Heart left ventricle (tissue), 16 donors: ENCODE data around the gene NAPA. TPM values are rescaled to one million over a fixed set of nuclear protein-coding genes. Genes with fewer than 3 reads are reported as not detected.

Experiments used
- ATAC-seq, 4 donors: fragments of 200-7000 bp; cut with Tn5 transposase; one replicate each; pipeline ENCODE4 v1.9.1; 2020 to 2022; ENCODE audit warnings: moderate library complexity in 4 of 4, mild to moderate bottlenecking in 3 of 4, moderate number of reproducible peaks in 1 of 4
- DNase-seq, 5 donors: peaks; one replicate each; pipeline ENCODE4 v3.0.0-alpha.2; 2020
- H3K27ac ChIP-seq, 12 donors: fragments of 200-600 bp; sonication (generic) in 4 of 12; one replicate each; pipeline versions ENCODE4 v1.5.0 to v1.8.0; 2016 to 2022; ENCODE audit warnings: mild to moderate bottlenecking in 2 of 12
- H3K27me3 ChIP-seq, 9 donors: fragments of 200-600 bp; sonication (generic) in 2 of 9; one replicate each; pipeline versions ENCODE4 v1.5.1 to v1.8.0; 2016 to 2022; ENCODE audit warnings: mild to moderate bottlenecking in 3 of 9
- H3K36me3 ChIP-seq, 9 donors: fragments of 200-600 bp; sonication (generic) in 2 of 9; one replicate each; pipeline versions ENCODE4 v1.5.0 to v1.8.0; 2018 to 2022; ENCODE audit warnings: mild to moderate bottlenecking in 2 of 9
- H3K4me1 ChIP-seq, 12 donors: fragments of 200-600 bp; sonication (generic) in 4 of 12; one replicate each; pipeline versions ENCODE4 v1.5.0 to v1.8.0; 2016 to 2022; ENCODE audit warnings: mild to moderate bottlenecking in 3 of 12
- H3K4me3 ChIP-seq, 12 donors: fragments of 200-600 bp; sonication (generic) in 4 of 12; one replicate each; pipeline versions ENCODE4 v1.5.0 to v1.8.0; 2017 to 2022; ENCODE audit warnings: mild to moderate bottlenecking in 9 of 12, moderate library complexity in 4 of 12
- H3K9me3 ChIP-seq, 12 donors: fragments of 200-600 bp; sonication (generic) in 4 of 12; one replicate each; pipeline versions ENCODE4 v1.5.0 to v1.8.0; 2016 to 2022; ENCODE audit warnings: mild to moderate bottlenecking in 1 of 12
- POLR2A ChIP-seq, 2 donors: fragments of 450-650 bp; IDR thresholded peaks; one replicate each; pipeline ENCODE4 v1.6.1; 2017; ENCODE audit warnings: antibody characterized with exemption in 2 of 2, mild to moderate bottlenecking in 2 of 2, moderate library complexity in 2 of 2
- WGBS, 4 donors: extraction: QIAGEN DNeasy Blood & Tissue Kit in 2 of 4; methylation state at CpG; one replicate each; pipeline versions ENCODE4 v1.1.5 to v1.1.7; 2013 to 2018; 5-methylcytosine and 5-hydroxymethylcytosine counted together
- intact Hi-C, 10 donors: fragments of 100-400 bp; cut with DNase I; formaldehyde crosslinking; loops; one replicate each; pipeline versions ENCODE4 v1.11.1 to v1.14.2; 2022
- polyA plus RNA-seq, 2 donors: library from polyadenylated mRNA; stranded (reverse); fragments of 200-250 nt; gene quantifications; one replicate each; pipeline ENCODE4 v1.2.3, GENCODE V29; 2013
- total RNA-seq, 9 donors: library from RNA; depleted of rRNA in 2 of 9; stranded (reverse); fragments of >200 nt in 2 of 9; fragmentation: NEBNext Ultra II Directional in 3 of 9; extraction: Animal tissue kit (Norgen Biotek cat#: 25700) in 3 of 9; gene quantifications; one replicate each; pipeline versions ENCODE4 v1.1.0 to v1.2.4, GENCODE V29; 2016 to 2023
- TF ChIP-seq, protein P1 (sequence below), 12 donors: fragments of 200-600 bp; sonication (generic) in 4 of 12; IDR thresholded peaks; one replicate each; pipeline versions ENCODE4 v1.5.0 to v1.8.0; 2018 to 2022; ENCODE audit warnings: antibody characterized with exemption in 12 of 12, mild to moderate bottlenecking in 5 of 12
- donor health status: ischemic (EF 13 %, LVEDD 7.1; RV severe dilation, severe dysfunction).
- donor health status: healthy with polysubstance abuse.
- donor health status: DM: no; HTN: yes; CAD: no.
- donor health status: DM: no; HTN: no; CAD: no.
- donor health status: ischemic (EF 25% LVEDD 6.9; RV normal size, moderate dysfunction).
- donor health status: ischemic (EF 25% LVEDD 5.7; RV mildly dilated, moderate dysfunction).
- donor health status: healthy.
- donor health status: DM: yes; HTN: yes; CAD: no.
- donor health status: ischemic (EF 35%, LVEDD 5.7; RV mildly dilated, moderate dysfunction).
- donor health status: nonischemic (EF 11% LVEDD 7.7; RV severe dilation, severe dysfunction).
- donor health status: DM: yes; HTN: yes; CAD: no.
- donor health status: PGD.
- donor health status: ischemic (EF 29% LVEDD 5.4; RV normal size, mild dysfunction).
- donor health status: nonischemic (EF 23%, LVEDD 6.1; RV moderate dilation, normal function).

The NAPA gene
- total and polyA plus RNA-seq, 11 donors, result 113 to 238 (median 122) TPM

DNA sequence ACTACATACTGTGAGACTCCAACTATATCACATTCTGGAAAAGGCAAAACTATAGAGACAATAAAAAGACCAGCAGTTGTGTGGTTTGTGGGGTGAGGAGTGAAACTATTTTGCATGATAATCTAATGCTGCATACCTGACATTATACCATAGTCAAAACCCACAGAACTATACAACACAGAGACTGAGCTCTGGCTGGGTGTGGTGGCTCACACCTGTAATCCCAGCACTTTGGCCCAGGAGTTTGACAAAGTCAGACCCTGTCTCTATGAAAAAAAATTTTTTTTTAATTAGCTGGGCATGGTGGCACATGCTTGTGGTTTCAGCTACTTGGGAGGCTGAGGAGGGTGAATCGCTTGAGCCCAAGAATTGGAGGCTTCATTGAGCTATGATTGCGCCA is 46.1 kb upstream of the NAPA start:
- ATAC-seq (no peak), DNase-seq (no peak)
- no peaks in the 10 kb centered on the region for H3K9me3 ChIP-seq
- no peak overlapping the region for H3K27ac ChIP-seq
- no peaks in the 10 kb centered on the region for H3K36me3 ChIP-seq
- intact Hi-C loops, result no loop called here
- TF ChIP-seq, protein P1, sequence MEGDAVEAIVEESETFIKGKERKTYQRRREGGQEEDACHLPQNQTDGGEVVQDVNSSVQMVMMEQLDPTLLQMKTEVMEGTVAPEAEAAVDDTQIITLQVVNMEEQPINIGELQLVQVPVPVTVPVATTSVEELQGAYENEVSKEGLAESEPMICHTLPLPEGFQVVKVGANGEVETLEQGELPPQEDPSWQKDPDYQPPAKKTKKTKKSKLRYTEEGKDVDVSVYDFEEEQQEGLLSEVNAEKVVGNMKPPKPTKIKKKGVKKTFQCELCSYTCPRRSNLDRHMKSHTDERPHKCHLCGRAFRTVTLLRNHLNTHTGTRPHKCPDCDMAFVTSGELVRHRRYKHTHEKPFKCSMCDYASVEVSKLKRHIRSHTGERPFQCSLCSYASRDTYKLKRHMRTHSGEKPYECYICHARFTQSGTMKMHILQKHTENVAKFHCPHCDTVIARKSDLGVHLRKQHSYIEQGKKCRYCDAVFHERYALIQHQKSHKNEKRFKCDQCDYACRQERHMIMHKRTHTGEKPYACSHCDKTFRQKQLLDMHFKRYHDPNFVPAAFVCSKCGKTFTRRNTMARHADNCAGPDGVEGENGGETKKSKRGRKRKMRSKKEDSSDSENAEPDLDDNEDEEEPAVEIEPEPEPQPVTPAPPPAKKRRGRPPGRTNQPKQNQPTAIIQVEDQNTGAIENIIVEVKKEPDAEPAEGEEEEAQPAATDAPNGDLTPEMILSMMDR (IDR thresholded peaks at IDR 0.05), result no peak
- no peak for TF ChIP-seq POLR2A (IDR thresholded peaks at IDR 0.05)
- no peaks in the 10 kb centered on the region for H3K27me3 ChIP-seq
- 88 to 96% (median 93%) methylated on average over 2 of the region's 2 CpGs for WGBS, 4 donors
- H3K4me3 ChIP-seq, result no peak overlapping the region
- H3K4me1 ChIP-seq, result no peaks in the 10 kb centered on the region

DNA sequence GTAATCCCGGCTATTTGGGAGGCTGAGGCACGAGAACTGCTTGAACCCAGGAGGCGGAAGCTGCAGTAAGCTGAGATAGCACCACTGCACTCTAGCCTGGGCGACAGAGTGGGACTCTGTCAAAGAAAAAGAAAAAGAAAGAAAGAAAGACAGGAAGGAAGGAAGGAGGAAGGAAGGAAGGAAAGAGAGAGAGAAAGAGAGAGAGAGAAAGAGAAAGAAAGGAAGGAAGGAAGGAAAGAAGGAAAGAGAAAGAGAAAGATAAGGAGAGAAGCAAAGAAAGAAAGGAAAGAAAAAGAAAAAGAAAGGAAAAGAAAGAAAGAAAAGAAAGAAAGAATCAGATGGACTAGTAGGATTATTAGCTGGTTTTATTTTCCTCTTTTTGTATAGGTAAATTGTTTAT is 35.3 kb upstream of the NAPA start:
- Histone ChIP-seq H3K9me3 (no peaks in the 10 kb centered on the region), H3K36me3 (no peaks in the 10 kb centered on the region), H3K4me1 (peaks cover 0 to 6% (median 1%) of the 10 kb centered on the region in 12 donors), H3K27ac (no peak overlapping the region), H3K4me3 (no peak overlapping the region), H3K27me3 (peaks cover 0 to 18% (median 7%) of the 10 kb centered on the region in 9 donors)
- WGBS, 4 donors, result 87 to 90% (median 89%) methylated on average over 4 of the region's 4 CpGs
- intact Hi-C loops, result no loop called here
- no peak for ATAC-seq
- no peak for DNase-seq
- TF ChIP-seq, protein P1 (IDR thresholded peaks at IDR 0.05), result no peak

DNA sequence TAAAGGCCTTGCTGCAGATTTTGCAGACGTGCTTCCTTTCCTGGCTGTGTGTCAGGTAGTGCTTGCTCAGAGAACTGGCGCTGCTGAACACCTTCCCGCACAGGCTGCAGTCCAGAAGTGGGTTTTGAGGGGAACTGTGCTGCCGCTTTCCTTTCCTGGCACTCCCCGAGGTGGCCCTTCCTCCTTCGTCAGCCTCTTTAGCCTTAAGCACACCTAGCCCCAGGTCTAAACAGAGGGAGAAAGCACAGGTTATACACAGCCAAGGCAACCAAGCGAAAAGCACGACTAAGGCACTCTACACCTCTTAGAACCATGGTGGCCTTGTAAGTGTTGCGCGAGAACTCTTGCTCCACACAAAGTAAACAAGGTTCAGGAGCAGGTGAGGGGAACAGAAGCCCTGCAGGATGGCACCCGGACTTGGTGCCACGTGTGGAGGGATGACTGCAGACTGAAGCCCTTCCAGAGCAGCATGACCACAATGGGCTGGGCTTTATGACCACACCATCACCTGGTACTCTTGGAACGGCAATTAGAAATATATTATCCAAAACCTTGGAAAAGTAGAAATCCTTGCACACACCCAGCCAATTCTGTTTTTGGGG is 34.5 kb upstream of the NAPA start:
- H3K4me1 ChIP-seq, result peaks cover 0 to 10% (median 2%) of the 10 kb centered on the region in 12 donors
- peaks cover 0 to 26% (median 11%) of the 10 kb centered on the region in 9 donors for H3K27me3 ChIP-seq
- 82 to 90% (median 88%) methylated on average over 13 of the region's 13 CpGs for WGBS, 4 donors
- ATAC-seq, result no peak
- TF ChIP-seq, protein P1 (IDR thresholded peaks at IDR 0.05), result no peak
- TF ChIP-seq POLR2A (IDR thresholded peaks at IDR 0.05), result no peak
- intact Hi-C loops, result no loop called here
- H3K27ac ChIP-seq, result no peak overlapping the region
- H3K4me3 ChIP-seq, result no peak overlapping the region
- no peak for DNase-seq
- H3K36me3 ChIP-seq, result no peaks in the 10 kb centered on the region
- H3K9me3 ChIP-seq, result no peaks in the 10 kb centered on the region

DNA sequence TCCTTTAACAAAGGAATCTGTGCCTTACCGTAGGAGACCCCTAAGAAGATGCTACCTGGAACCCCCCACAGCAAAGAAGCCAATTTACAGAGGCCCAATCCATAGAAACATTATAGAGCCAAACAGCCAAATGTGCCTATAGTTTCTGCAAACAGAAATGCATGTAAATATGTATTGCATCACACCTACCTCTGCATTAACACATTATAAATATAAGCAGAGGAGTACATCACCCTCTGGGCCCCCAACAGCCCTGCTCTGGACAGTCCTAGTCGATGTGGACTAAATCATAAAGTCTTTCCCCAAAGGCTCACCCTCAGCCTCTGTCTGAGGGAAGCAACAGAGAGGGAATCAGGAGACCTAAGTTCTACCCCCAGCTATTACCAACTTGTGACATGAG is 32.3 kb upstream of the NAPA start:
- no peak overlapping the region for H3K4me3 ChIP-seq
- 76 to 90% (median 82%) methylated on average over 2 of the region's 2 CpGs for WGBS, 4 donors
- peaks cover 0 to 12% (median 5%) of the 10 kb centered on the region in 12 donors for H3K4me1 ChIP-seq
- TF ChIP-seq POLR2A (IDR thresholded peaks at IDR 0.05), result no peak
- TF ChIP-seq, protein P1 (IDR thresholded peaks at IDR 0.05), result no peak
- ATAC-seq, result no peak
- intact Hi-C loops, result no loop called here
- H3K9me3 ChIP-seq, result no peaks in the 10 kb centered on the region
- no peak for DNase-seq
- no peaks in the 10 kb centered on the region for H3K36me3 ChIP-seq
- no peak overlapping the region for H3K27ac ChIP-seq
- H3K27me3 ChIP-seq, result peaks cover 0 to 29% (median 12%) of the 10 kb centered on the region in 9 donors
